Heart right ventricle (tissue), 16 donors: Measurements from ENCODE around the gene GRIK3. TPM values are rescaled to one million over a fixed set of nuclear protein-coding genes. Genes with fewer than 3 reads are reported as not detected.

Experiments used
- ATAC-seq, 8 donors: fragments of 200-7000 bp; cut with Tn5 transposase; one replicate each; pipeline ENCODE4 v1.9.1; 2020; ENCODE audit warnings: mild to moderate bottlenecking in 8 of 8, moderate library complexity in 8 of 8, moderate number of reproducible peaks in 1 of 8
- DNase-seq, 2 donors: peaks; one replicate each; pipeline ENCODE4 v3.0.0-alpha.2; 2020
- H3K27ac ChIP-seq, 10 donors: fragments of 200-600 bp; sonication (generic) in 2 of 10; one replicate each; pipeline versions ENCODE4 v1.5.0 to v1.8.0; 2020 to 2022; ENCODE audit warnings: mild to moderate bottlenecking in 3 of 10
- H3K27me3 ChIP-seq, 7 donors: fragments of 200-600 bp; one replicate each; pipeline ENCODE4 v1.8.0; 2021 to 2022; ENCODE audit warnings: mild to moderate bottlenecking in 2 of 7
- H3K36me3 ChIP-seq, 9 donors: fragments of 200-600 bp; sonication (generic) in 1 of 9; one replicate each; pipeline versions ENCODE4 v1.5.0 to v1.8.0; 2020 to 2022; ENCODE audit warnings: mild to moderate bottlenecking in 2 of 9
- H3K4me1 ChIP-seq, 9 donors: fragments of 200-600 bp; sonication (generic) in 1 of 9; one replicate each; pipeline versions ENCODE4 v1.5.0 to v1.8.0; 2020 to 2022; ENCODE audit warnings: mild to moderate bottlenecking in 4 of 9
- H3K4me3 ChIP-seq, 10 donors: fragments of 200-600 bp; sonication (generic) in 2 of 10; one replicate each; pipeline versions ENCODE4 v1.5.0 to v1.8.0; 2020 to 2022; ENCODE audit warnings: mild to moderate bottlenecking in 7 of 10, moderate library complexity in 2 of 10
- H3K9me3 ChIP-seq, 11 donors: fragments of 200-600 bp in 10 of 11; sonication (generic) in 2 of 11; one replicate each; pipeline versions ENCODE4 v1.5.0 to v1.8.0; 2013 to 2022; ENCODE audit warnings: mild to moderate bottlenecking in 2 of 11, control low read depth in 1 of 11, moderate library complexity in 1 of 11
- WGBS, 2 donors: extraction: QIAGEN DNeasy Blood & Tissue Kit; methylation state at CpG; one replicate each; pipeline ENCODE4 v1.1.7; 2013; ENCODE audit warnings: inconsistent platforms in 1 of 2; 5-methylcytosine and 5-hydroxymethylcytosine counted together
- intact Hi-C, 10 donors: fragments of 100-400 bp; cut with DNase I; formaldehyde crosslinking; loops; one replicate each; pipeline versions ENCODE4 v1.11.1 to v1.14.2; 2022
- polyA plus RNA-seq, 2 donors: library from polyadenylated mRNA; stranded (reverse); fragments of 200-250 nt; gene quantifications; one replicate each; pipeline ENCODE4 v1.2.3, GENCODE V29; 2013
- total RNA-seq, 10 donors: library from RNA; stranded (reverse); fragmentation: NEBNext Ultra II Directional in 3 of 10; extraction: Animal tissue kit (Norgen Biotek cat#: 25700) in 3 of 10; gene quantifications; one replicate each; pipeline versions ENCODE4 v1.2.1 to v1.2.4, GENCODE V29; 2021 to 2023
- TF ChIP-seq, protein P1 (sequence below), 9 donors: fragments of 200-600 bp; sonication (generic) in 2 of 9; IDR thresholded peaks; one replicate each; pipeline versions ENCODE4 v1.5.0 to v1.8.0; 2021 to 2022; ENCODE audit warnings: antibody characterized with exemption in 9 of 9, mild to moderate bottlenecking in 5 of 9, moderate library complexity in 1 of 9
- donor health status: Arrhythmogenic right ventricular cardiomyopathy.
- donor health status: ischemic (EF 13 %, LVEDD 7.1; RV severe dilation, severe dysfunction).
- donor health status: healthy with polysubstance abuse.
- donor health status: DM: no; HTN: yes; CAD: no.
- donor health status: DM: no; HTN: no; CAD: no.
- donor health status: ischemic (EF 25% LVEDD 6.9; RV normal size, moderate dysfunction).
- donor health status: ischemic (EF 25% LVEDD 5.7; RV mildly dilated, moderate dysfunction).
- donor health status: healthy.
- donor health status: DM: yes; HTN: yes; CAD: no.
- donor health status: Ischemic cardiomyopathy.
- donor health status: ischemic (EF 35%, LVEDD 5.7; RV mildly dilated, moderate dysfunction).
- donor health status: nonischemic (EF 11% LVEDD 7.7; RV severe dilation, severe dysfunction).
- donor health status: DM: yes; HTN: yes; CAD: no.
- donor health status: PGD.
- donor health status: ischemic (EF 29% LVEDD 5.4; RV normal size, mild dysfunction).
- donor health status: nonischemic (EF 23%, LVEDD 6.1; RV moderate dilation, normal function).

Gene GRIK3
- total and polyA plus RNA-seq, 12 donors = 0.10 to 1.1 (median 0.27) TPM

DNA sequence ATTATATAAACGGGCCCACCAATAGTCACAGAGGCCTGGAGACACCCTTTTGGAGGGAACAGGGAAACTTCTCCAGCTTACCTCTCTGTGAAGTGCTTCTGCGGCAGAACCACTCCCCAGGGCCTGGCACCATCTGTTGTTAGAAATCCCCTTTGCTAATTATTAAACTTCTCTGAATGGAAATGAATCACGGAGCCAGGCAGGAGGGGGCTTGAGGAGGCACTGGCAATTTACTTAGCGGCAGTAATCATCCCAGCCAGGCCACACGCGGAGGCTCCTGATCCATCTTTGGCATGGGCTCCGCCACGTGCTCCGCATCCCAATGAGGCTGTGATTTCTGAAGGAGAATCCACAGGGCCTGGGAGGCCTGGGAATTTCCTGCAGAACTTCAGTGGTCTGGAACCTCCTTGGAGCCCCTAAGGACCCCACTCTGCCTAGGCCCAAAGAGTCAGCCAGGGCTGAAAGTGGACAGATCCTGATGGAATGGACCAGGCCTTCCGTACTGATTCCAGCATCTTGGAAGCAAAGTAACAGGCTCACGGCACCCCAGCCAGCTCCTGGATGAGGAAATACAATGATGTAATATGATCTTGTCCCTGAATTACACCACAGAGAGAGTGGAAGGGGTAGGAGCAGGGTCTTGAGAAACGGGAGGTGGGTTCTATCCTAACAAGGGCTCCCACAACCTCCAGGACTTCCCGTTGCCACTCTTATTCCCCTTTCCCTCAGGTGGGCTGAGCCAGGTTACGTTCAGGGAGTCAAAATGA is 62.3 kb downstream of the GRIK3 start:
- DNase-seq (no peak), ATAC-seq (no peak)
- TF ChIP-seq, protein P1, sequence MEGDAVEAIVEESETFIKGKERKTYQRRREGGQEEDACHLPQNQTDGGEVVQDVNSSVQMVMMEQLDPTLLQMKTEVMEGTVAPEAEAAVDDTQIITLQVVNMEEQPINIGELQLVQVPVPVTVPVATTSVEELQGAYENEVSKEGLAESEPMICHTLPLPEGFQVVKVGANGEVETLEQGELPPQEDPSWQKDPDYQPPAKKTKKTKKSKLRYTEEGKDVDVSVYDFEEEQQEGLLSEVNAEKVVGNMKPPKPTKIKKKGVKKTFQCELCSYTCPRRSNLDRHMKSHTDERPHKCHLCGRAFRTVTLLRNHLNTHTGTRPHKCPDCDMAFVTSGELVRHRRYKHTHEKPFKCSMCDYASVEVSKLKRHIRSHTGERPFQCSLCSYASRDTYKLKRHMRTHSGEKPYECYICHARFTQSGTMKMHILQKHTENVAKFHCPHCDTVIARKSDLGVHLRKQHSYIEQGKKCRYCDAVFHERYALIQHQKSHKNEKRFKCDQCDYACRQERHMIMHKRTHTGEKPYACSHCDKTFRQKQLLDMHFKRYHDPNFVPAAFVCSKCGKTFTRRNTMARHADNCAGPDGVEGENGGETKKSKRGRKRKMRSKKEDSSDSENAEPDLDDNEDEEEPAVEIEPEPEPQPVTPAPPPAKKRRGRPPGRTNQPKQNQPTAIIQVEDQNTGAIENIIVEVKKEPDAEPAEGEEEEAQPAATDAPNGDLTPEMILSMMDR (IDR thresholded peaks at IDR 0.05) = no peak
- Histone ChIP-seq H3K4me3 (no peak overlapping the region), H3K36me3 (no peaks in the 10 kb centered on the region), H3K9me3 (no peaks in the 10 kb centered on the region), H3K27ac (no peak overlapping the region), H3K27me3 (peaks cover 0 to 18% (median 4%) of the 10 kb centered on the region in 7 donors), H3K4me1 (no peaks in the 10 kb centered on the region)
- intact Hi-C loops = no loop called here
- 68 to 71% methylated on average over 14 of the region's 14 CpGs for WGBS, 2 donors

DNA sequence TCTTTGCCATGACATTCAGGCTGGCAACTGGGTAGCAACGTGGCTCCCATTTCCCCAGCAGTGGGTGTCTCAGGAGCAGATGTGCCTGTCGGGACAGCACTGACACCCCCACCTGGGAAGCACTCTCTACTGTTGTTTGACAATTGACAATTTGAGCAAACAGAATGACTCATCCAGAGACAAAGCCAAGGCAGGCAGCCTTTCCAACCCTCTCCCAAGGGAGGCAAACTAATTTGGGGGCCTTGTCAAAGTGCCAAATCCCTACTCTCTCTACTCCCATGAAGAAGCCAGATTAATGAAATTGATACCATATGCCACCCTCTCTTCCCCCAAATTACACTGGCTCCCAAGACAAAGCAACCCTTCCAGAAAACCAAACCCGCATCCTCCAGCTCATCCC is 65.6 kb downstream of the GRIK3 start:
- Histone ChIP-seq H3K4me3 (no peak overlapping the region), H3K4me1 (no peaks in the 10 kb centered on the region), H3K27ac (no peak overlapping the region), H3K36me3 (no peaks in the 10 kb centered on the region), H3K9me3 (no peaks in the 10 kb centered on the region), H3K27me3 (peaks cover 0 to 4% (median 2%) of the 10 kb centered on the region in 7 donors)
- TF ChIP-seq, protein P1 (IDR thresholded peaks at IDR 0.05) = no peak
- no peak for DNase-seq
- no peak for ATAC-seq
- intact Hi-C loops = no loop called here
- 52% methylated on average over 3 of the region's 3 CpGs for WGBS, 2 donors

DNA sequence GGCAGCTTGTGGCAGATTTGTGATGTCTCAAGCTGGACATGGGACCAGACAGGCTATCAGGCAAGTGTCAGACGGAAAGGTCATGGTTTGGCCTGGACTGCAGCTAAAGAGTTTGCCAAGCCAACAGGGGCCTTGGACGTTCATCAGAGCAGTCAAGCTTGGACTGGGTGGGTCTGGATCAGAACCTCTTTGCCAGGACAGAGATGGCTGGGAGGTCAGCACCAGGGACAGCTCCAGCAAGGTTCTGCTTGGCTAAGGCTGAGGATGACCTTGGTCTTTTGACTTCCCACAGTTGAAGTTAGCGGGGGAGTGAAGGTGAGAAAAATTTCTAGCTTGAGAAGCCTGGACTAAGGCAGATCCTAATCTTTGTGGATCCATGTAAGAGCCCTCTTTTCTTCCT is 68.1 kb downstream of the GRIK3 start:
- H3K4me1 ChIP-seq = no peaks in the 10 kb centered on the region
- H3K9me3 ChIP-seq = no peaks in the 10 kb centered on the region
- 37 to 48% methylated on average over 3 of the region's 3 CpGs for WGBS, 2 donors
- no peak overlapping the region for H3K27ac ChIP-seq
- TF ChIP-seq, protein P1 (IDR thresholded peaks at IDR 0.05) = no peak
- ATAC-seq (peak in 1 of 8 donors; percentile 22), DNase-seq (peak; percentile 16 to 21)
- intact Hi-C loops = no loop called here
- H3K4me3 ChIP-seq = no peak overlapping the region
- H3K36me3 ChIP-seq = no peaks in the 10 kb centered on the region
- H3K27me3 ChIP-seq = peaks cover 0 to 18% (median 3%) of the 10 kb centered on the region in 7 donors

DNA sequence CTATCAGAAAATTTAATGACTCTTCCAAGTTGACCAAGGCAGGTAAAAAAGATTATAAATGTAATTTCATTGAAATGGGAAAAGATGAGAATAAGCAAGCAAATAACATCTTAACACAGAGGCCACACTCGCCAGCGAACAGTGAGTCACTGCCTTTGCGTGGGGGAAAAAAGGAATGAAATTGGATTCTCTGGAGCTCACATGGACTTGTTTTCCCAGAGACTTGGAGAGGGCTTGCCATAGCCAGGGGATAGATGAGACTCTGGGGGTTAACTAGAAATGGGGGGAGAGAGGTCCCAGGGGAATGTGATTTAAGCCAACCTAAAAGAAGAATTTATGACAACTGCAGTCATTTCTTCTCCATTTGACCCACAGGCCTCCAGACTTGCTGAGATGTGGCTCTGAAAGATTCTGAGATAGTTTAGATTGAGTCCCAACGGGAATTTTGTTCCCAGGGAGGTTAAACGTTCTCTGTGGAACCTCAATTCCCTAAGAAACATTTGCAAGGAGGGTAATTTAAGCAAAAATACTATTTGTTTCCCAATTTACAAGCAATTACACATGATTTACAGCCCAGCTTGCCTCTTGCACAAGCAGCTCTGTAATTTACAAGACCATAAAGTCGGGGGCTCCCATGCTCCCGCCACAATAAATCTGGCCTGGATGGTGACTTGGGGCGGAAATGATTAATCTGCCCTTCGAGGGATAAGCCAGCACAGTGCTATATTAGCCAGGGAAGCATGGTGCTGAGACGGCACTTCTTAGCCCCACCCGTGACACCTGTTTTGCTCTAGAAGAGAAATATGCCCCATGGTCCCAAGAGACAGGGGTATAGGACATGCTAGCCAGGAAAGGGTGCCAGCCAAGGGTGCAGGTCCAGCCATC is 68.8 kb downstream of the GRIK3 start:
- Histone ChIP-seq H3K9me3 (no peaks in the 10 kb centered on the region), H3K27ac (no peak overlapping the region), H3K27me3 (peaks cover 0 to 21% (median 4%) of the 10 kb centered on the region in 7 donors), H3K36me3 (no peaks in the 10 kb centered on the region), H3K4me3 (no peak overlapping the region), H3K4me1 (no peaks in the 10 kb centered on the region)
- TF ChIP-seq, protein P1 (IDR thresholded peaks at IDR 0.05) = no peak
- 78 to 84% methylated on average over 11 of the region's 11 CpGs for WGBS, 2 donors
- ATAC-seq = no peak
- no peak for DNase-seq
- intact Hi-C loops = no loop called here
